ENCODE results near the gene EDA. TPM values are rescaled to one million over a fixed set of nuclear protein-coding genes. Genes with fewer than 3 reads are reported as not detected.

EDA gene
- total RNA-seq, 2 donors from 2014 or later: 2.0 to 6.1 TPM

GRCh38 chrX:69616457-69617203 is 717 bp downstream of the EDA start:
- Histone ChIP-seq H3K4me3 (peak overlapping the region; percentile 82), H3K27me3 (replicated peaks; ENCODE audit: insufficient read depth) (no peaks in the 10 kb centered on the region), H3K36me3 (no peaks in the 10 kb centered on the region), H3K4me1 (ENCODE audit: control insufficient read depth in 1 of 2, low read depth in 2 of 2) (no peaks in the 10 kb centered on the region), H3K9me3 (no peaks in the 10 kb centered on the region), H3K27ac (no peak overlapping the region)
- DNase-seq (ENCODE audit: low spot score) (no peak), ATAC-seq (ENCODE audit: insufficient number of reproducible peaks, low FRiP score, low read depth) (no peak)
- TF ChIP-seq, protein P1, sequence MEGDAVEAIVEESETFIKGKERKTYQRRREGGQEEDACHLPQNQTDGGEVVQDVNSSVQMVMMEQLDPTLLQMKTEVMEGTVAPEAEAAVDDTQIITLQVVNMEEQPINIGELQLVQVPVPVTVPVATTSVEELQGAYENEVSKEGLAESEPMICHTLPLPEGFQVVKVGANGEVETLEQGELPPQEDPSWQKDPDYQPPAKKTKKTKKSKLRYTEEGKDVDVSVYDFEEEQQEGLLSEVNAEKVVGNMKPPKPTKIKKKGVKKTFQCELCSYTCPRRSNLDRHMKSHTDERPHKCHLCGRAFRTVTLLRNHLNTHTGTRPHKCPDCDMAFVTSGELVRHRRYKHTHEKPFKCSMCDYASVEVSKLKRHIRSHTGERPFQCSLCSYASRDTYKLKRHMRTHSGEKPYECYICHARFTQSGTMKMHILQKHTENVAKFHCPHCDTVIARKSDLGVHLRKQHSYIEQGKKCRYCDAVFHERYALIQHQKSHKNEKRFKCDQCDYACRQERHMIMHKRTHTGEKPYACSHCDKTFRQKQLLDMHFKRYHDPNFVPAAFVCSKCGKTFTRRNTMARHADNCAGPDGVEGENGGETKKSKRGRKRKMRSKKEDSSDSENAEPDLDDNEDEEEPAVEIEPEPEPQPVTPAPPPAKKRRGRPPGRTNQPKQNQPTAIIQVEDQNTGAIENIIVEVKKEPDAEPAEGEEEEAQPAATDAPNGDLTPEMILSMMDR (IDR thresholded peaks at IDR 0.05): no peak

DNA sequence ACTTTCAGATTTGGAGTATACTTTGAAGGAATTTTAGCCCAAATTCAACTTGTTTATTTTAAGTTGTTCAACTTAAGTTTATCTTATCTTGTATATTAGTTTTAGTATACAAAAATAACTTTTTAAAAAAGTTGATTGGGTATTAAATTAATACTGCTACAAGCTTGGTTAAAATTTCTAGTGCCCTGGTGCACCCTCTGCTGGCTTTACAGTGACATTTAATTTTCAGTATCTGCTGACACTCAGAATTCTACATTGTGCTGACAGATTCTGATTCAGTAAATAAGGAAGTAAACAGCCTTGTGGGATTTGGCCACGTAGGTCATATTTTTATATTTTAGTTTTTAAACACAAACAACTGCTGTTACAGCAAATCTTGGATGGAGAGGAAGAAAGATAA is 2.9 kb downstream of the EDA start:
- TF ChIP-seq, protein P1 (IDR thresholded peaks at IDR 0.05): peak; percentile 33
- no peaks in the 10 kb centered on the region for H3K4me1 ChIP-seq (ENCODE audit: control insufficient read depth in 1 of 2, low read depth in 2 of 2)
- H3K36me3 ChIP-seq: no peaks in the 10 kb centered on the region
- DNase-seq (ENCODE audit: low spot score) (no peak), ATAC-seq (ENCODE audit: insufficient number of reproducible peaks, low FRiP score, low read depth) (no peak)
- no peak overlapping the region for H3K27ac ChIP-seq
- H3K4me3 ChIP-seq: no peak overlapping the region
- no peaks in the 10 kb centered on the region for H3K27me3 ChIP-seq (replicated peaks; ENCODE audit: insufficient read depth)
- no peaks in the 10 kb centered on the region for H3K9me3 ChIP-seq

DNA sequence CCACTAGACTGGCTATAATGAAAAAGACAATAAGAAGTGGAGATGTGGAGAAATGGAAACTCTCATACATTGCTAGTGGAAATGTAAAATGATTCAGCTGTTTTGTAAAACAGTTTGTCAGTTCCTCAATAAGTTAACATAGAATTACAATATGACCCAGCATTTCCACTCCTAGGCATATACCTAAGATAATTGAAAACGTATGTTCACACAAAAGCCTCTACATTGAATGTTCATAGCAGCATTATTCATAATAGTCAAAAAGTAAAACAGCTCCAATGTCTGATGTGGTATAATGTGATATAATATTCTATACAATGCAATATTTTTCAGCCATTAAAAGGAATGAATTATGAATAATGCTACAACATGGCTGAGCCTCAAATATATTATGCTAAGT is 10.2 kb downstream of the EDA start:
- Histone ChIP-seq H3K27ac (no peak overlapping the region), H3K9me3 (no peaks in the 10 kb centered on the region), H3K4me1 (ENCODE audit: control insufficient read depth in 1 of 2, low read depth in 2 of 2) (no peaks in the 10 kb centered on the region), H3K4me3 (no peak overlapping the region), H3K36me3 (no peaks in the 10 kb centered on the region), H3K27me3 (replicated peaks; ENCODE audit: insufficient read depth) (no peaks in the 10 kb centered on the region)
- TF ChIP-seq, protein P1 (IDR thresholded peaks at IDR 0.05): no peak
- DNase-seq (ENCODE audit: low spot score) (no peak), ATAC-seq (ENCODE audit: insufficient number of reproducible peaks, low FRiP score, low read depth) (no peak)

GRCh38 chrX:69627744-69628143 is 11.8 kb downstream of the EDA start:
- H3K4me1 ChIP-seq (ENCODE audit: control insufficient read depth in 1 of 2, low read depth in 2 of 2): no peaks in the 10 kb centered on the region
- TF ChIP-seq, protein P1 (IDR thresholded peaks at IDR 0.05): no peak
- DNase-seq (ENCODE audit: low spot score) (no peak), ATAC-seq (ENCODE audit: insufficient number of reproducible peaks, low FRiP score, low read depth) (no peak)
- H3K27ac ChIP-seq: no peak overlapping the region
- no peak overlapping the region for H3K4me3 ChIP-seq
- H3K27me3 ChIP-seq (replicated peaks; ENCODE audit: insufficient read depth): no peaks in the 10 kb centered on the region
- no peaks in the 10 kb centered on the region for H3K9me3 ChIP-seq
- H3K36me3 ChIP-seq: no peaks in the 10 kb centered on the region

DNA sequence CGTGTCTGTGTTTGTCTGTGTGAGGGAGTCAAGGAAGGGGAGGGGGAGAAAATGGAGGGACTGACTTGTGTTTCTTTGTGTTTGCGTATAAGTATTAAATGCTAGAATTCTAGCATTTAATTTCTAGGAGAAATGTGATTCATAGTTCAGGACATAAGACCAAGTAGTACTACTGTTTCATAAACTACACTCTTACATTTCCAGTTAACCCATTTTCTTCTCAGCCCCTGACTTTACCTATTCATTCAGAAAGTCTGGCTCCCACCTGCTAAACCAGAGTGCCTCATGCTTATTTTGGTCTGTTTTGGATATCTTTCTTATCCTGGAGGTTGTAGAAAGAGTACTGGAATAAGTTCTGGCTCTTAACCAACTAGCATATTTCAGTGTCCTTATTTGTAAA is 14.2 kb downstream of the EDA start:
- ATAC-seq (ENCODE audit: insufficient number of reproducible peaks, low FRiP score, low read depth): no peak
- Histone ChIP-seq H3K27ac (no peak overlapping the region), H3K4me1 (ENCODE audit: control insufficient read depth in 1 of 2, low read depth in 2 of 2) (no peaks in the 10 kb centered on the region), H3K4me3 (no peak overlapping the region), H3K36me3 (no peaks in the 10 kb centered on the region), H3K9me3 (no peaks in the 10 kb centered on the region), H3K27me3 (replicated peaks; ENCODE audit: insufficient read depth) (no peaks in the 10 kb centered on the region)
- DNase-seq (ENCODE audit: low spot score): no peak
- TF ChIP-seq, protein P1 (IDR thresholded peaks at IDR 0.05): no peak

Measured in thoracic aorta (tissue), 2 donors.